GM21423 (cell line): ENCODE results near the gene DNAJC8.

Experiments used
- ATAC-seq: cut with Tn5 transposase; IDR thresholded peaks from one replicate; pipeline ENCODE4 v1.9.1; 2021; ENCODE audit warnings: mild to moderate bottlenecking, moderate library complexity; ENCODE audit not compliant: unreplicated experiment

The DNAJC8 gene

DNA sequence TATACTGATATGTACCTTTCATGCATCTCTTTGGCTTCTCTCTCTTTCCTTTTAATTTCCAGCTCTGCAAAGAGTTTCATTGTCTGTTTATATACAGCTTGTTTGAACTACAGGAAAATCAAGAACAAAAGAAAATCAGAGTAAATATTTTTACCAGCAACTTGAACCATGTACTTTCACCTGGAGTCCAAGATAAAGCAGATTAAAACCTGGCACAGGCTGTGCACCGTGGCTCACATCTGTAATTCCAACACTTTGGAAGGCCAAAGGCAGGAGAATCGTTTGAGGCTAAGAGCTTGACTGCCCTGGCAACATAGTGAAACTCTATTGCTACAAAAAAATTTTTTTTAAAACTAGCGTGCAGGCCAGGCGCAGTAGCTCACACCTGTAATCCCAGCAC, 27.6 kb downstream of the DNAJC8 start:
- no peak for ATAC-seq

- no peak for ATAC-seq
Measured at GRCh38 chr1:28200234-28200873, 32.5 kb downstream of the DNAJC8 start.

GRCh38 chr1:28199328-28200233, 33.2 kb downstream of the DNAJC8 start:
- peak; percentile 68 for ATAC-seq

DNA sequence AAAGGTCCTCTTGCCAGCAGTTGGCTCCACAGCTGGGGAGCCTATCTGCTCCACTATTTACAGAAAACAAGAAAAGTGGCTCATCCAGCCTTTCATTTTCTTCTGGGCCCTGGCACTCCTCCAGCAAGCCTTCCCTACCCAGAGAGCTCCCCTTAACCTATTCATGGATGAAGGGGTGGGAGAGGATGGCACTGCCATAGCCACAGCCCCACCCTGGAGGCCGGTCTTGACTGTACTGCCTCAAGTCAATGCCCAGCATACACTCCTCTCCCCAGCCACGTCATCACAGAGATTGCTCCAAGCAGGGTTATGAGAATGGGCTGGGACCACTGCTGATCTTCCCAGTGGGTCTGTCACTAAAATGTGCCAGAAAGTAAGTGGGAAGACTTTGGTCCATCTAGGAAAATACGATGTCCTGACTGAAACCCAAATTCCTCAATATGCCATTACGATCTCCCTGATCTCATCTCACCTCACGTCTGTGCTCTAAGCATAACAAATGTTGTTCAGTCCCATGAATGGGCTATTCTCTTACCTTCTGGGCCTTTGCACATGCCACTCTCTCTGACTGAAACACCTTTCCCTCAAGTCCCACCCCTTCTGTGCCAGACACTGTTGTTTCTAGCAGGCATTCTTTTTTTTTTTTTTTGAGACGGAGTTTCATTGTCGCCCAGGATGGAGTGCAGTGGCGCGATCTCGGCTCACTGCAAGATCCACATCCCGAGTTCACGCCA, 35.0 kb downstream of the DNAJC8 start:
- no peak for ATAC-seq

GRCh38 chr1:28196330-28196729, 36.5 kb downstream of the DNAJC8 start:
- ATAC-seq, result no peak

- no peak for ATAC-seq
Measured at GRCh38 chr1:28195780-28196179, 37.0 kb downstream of the DNAJC8 start.

- ATAC-seq, result no peak
Measured at GRCh38 chr1:28194326-28195035, 38.3 kb downstream of the DNAJC8 start.

GRCh38 chr1:28193701-28194161, 39.1 kb downstream of the DNAJC8 start:
- no peak for ATAC-seq

DNA sequence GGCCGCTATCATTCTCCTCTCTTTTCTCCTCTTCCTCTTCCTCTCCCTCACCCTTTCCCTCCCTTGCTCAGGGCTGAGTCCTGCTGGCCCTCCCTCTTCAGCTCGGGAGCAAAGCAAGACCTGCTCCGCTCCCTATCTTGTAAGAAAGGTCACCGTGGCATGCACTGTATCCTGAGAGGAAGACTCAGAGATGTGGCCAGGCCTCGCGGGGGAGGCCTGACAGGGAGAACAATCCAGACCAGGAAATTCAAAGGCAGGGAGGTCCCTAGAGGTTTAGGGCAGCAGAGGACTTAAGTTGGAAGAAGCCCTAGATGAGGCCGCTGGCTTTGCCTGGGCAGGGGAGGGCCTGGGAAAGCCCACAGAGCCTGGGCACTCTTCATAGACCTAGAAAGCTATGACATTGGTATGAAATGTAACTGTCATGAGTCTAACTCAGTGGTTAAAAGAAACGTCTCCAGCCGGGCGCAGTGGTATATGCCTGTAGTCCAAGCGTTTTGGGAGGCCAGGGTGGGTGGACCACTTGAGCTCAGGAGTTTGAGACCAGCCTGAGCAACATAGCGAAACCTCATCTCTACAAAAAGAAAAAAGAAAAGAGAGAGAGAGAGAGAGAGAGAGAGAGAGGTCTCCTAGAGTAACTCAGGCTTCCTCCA, 41.7 kb downstream of the DNAJC8 start:
- ATAC-seq, result no peak

GRCh38 chr1:28190337-28190979, 42.4 kb downstream of the DNAJC8 start:
- ATAC-seq, result no peak

DNA sequence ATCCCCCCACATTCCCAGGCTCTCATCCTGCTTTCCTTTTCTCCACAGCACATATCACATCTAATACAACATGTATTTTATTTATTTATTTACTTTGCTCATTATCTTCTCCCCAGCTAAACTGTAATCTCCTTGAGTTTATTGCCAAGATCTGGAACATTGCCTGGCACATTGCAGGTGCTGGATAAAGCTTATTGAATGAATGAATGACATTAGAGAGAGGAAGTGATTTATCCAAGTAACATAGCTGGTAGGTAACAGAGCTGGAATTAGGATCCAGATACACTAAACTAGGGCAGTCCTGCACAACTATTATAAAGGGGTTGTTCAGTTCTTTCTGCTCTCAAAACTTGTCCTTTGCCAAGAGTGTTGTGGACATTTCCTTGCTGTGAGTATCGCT, 47.8 kb downstream of the DNAJC8 start:
- no peak for ATAC-seq

GRCh38 chr1:28180306-28181305, 52.2 kb downstream of the DNAJC8 start:
- ATAC-seq, result no peak

DNA sequence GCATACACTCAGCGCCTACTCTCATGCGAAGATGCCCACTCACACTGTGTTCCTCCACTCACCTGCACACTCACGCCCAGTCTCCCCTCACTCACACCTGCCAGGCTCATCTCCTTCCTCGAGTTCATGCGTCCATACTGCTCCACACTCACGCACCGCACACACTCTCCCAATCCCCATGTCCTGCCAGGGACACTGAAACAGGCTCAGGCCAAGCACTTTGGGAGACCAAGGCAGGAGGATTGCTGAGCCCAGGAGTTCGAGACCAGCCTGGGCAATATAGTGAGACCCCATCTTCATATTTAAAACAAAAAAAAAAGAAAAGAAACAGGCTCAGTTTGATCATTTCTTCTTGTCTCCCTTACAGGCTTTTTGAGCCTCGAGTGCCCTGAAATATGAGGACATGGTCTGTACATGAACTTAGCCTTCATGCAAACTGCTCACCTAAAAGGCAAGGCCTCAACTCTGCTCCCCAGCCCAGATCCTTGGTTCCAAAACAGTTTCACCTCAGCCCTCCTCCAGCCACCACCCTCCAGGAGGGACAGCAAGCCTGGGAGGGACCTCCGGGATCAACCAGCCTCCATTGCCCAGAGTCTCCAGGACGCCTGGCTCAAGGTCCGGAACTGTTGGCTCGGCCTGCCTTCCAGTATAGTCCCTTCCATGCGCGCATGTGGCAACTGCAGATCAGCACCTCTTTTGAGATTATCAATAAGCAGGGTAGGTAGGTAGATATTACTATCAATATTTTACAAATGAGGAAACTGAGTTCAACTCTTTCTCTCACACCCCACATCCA, 53.9 kb downstream of the DNAJC8 start:
- ATAC-seq, result no peak

- ATAC-seq, result no peak
Measured at GRCh38 chr1:28176492-28177470, 56.0 kb downstream of the DNAJC8 start, which contains the start of gene PTAFR. TSS of gene PTAFR (minus strand) at chr1:28176690. CDS start at chr1:28151021, 25,669 bp downstream.

GRCh38 chr1:28175955-28176485, 56.8 kb downstream of the DNAJC8 start:
- ATAC-seq, result no peak

DNA sequence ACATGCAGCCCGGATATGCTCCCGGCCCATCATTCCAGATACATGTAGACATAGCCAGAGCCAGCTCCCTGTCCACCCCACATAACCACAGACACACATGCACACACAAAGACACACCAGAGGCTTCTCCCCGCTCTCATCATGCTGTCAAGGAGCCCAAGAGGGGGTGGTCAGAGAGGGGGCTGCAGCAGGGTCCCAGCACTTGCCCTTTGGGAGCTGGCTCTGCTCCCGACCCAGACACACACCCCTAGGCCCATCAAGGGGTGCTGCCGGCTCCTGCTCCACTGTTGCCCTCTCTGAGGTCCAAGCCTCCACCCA, 58.9 kb downstream of the DNAJC8 start:
- no peak for ATAC-seq
